Thoracic aorta (tissue), 2 donors: Measurements from ENCODE around the gene ZDHHC7. TPM values are rescaled to one million over a fixed set of nuclear protein-coding genes. Genes with fewer than 3 reads are reported as not detected.

Experiments used
- ATAC-seq: fragments of 150-250 bp; one replicate; pipeline ENCODE4 v1.8.0; 2017; ENCODE audit warnings: low read depth; ENCODE audit not compliant: insufficient number of reproducible peaks, low FRiP score
- DNase-seq: peaks from one replicate; pipeline ENCODE4 v3.0.0-alpha.2; 2020; ENCODE audit warnings: low spot score
- H3K27ac ChIP-seq, 2 donors: fragments of 200-600 bp; sonication (generic); 1 replicate in 1 of 2; 2 replicates in 1 of 2; pipeline ENCODE4 v1.5.1; 2016; ENCODE audit warnings: mild to moderate bottlenecking in 2 of 2, moderate library complexity in 2 of 2
- H3K27me3 ChIP-seq: fragments of 200-600 bp; sonication (generic); replicated peaks from 2 replicates; pipeline ENCODE4 v1.6.0; 2016; ENCODE audit warnings: mild to moderate bottlenecking; ENCODE audit not compliant: insufficient read depth
- H3K36me3 ChIP-seq: fragments of 200-600 bp; sonication (generic); one replicate; pipeline ENCODE4 v1.5.1; 2016
- H3K4me1 ChIP-seq, 2 donors: fragments of 200-600 bp; sonication (generic); 1 replicate in 1 of 2; 2 replicates in 1 of 2; pipeline versions ENCODE4 v1.5.1 to v1.6.0; 2016; ENCODE audit warnings: low read depth in 2 of 2, mild to moderate bottlenecking in 1 of 2; ENCODE audit not compliant: control insufficient read depth in 1 of 2
- H3K4me3 ChIP-seq: fragments of 200-600 bp; sonication (generic); 2 replicates; pipeline ENCODE4 v1.5.1; 2016; ENCODE audit warnings: mild to moderate bottlenecking
- H3K9me3 ChIP-seq: fragments of 200-600 bp; sonication (generic); 2 replicates; pipeline ENCODE4 v1.5.1; 2016
- CTCF ChIP-seq: fragments of 200-600 bp; sonication (generic); IDR thresholded peaks from one replicate; pipeline ENCODE4 v1.5.1; 2019; ENCODE audit warnings: antibody characterized with exemption
- total RNA-seq, 2 donors: library from RNA; depleted of rRNA; stranded (reverse); fragments of >200 nt; gene quantifications; one replicate each; pipeline versions ENCODE4 v1.1.0 to v1.2.3, GENCODE V29; 2016

Gene ZDHHC7
- total RNA-seq, 2 donors from 2014 or later, result 63.7 to 80.8 TPM

GRCh38 chr16:85042167-85042526 lies 30.8 kb upstream of the ZDHHC7 start:
- H3K4me1 ChIP-seq, result no peaks in the 10 kb centered on the region
- H3K36me3 ChIP-seq, result no peaks in the 10 kb centered on the region
- no peak for DNase-seq
- no peaks in the 10 kb centered on the region for H3K9me3 ChIP-seq
- no peak overlapping the region for H3K27ac ChIP-seq
- no peak for ATAC-seq
- no peak for TF ChIP-seq CTCF
- H3K4me3 ChIP-seq, result no peak overlapping the region
- H3K27me3 ChIP-seq, result no peaks in the 10 kb centered on the region

GRCh38 chr16:85041219-85042166 lies 30.2 kb upstream of the ZDHHC7 start:
- H3K4me3 ChIP-seq, result no peak overlapping the region
- no peak for ATAC-seq
- no peaks in the 10 kb centered on the region for H3K4me1 ChIP-seq
- no peak for TF ChIP-seq CTCF
- H3K27ac ChIP-seq, result no peak overlapping the region
- no peak for DNase-seq
- H3K36me3 ChIP-seq, result no peaks in the 10 kb centered on the region
- H3K27me3 ChIP-seq, result no peaks in the 10 kb centered on the region
- no peaks in the 10 kb centered on the region for H3K9me3 ChIP-seq

GRCh38 chr16:85040685-85041084 lies 29.4 kb upstream of the ZDHHC7 start:
- Histone ChIP-seq H3K27me3 (no peaks in the 10 kb centered on the region), H3K27ac (no peak overlapping the region), H3K4me1 (no peaks in the 10 kb centered on the region), H3K4me3 (no peak overlapping the region), H3K36me3 (no peaks in the 10 kb centered on the region), H3K9me3 (no peaks in the 10 kb centered on the region)
- ATAC-seq (no peak), DNase-seq (no peak)
- TF ChIP-seq CTCF, result no peak

GRCh38 chr16:85037721-85038120 lies 26.4 kb upstream of the ZDHHC7 start:
- no peak for TF ChIP-seq CTCF
- Histone ChIP-seq H3K4me3 (no peak overlapping the region), H3K27ac (no peak overlapping the region), H3K27me3 (no peaks in the 10 kb centered on the region), H3K9me3 (no peaks in the 10 kb centered on the region), H3K4me1 (no peaks in the 10 kb centered on the region), H3K36me3 (no peaks in the 10 kb centered on the region)
- DNase-seq (no peak), ATAC-seq (no peak)

GRCh38 chr16:85037050-85037410 lies 25.7 kb upstream of the ZDHHC7 start:
- TF ChIP-seq CTCF, result no peak
- ATAC-seq (no peak), DNase-seq (no peak)
- no peaks in the 10 kb centered on the region for H3K9me3 ChIP-seq
- no peaks in the 10 kb centered on the region for H3K36me3 ChIP-seq
- no peaks in the 10 kb centered on the region for H3K27me3 ChIP-seq
- no peak overlapping the region for H3K4me3 ChIP-seq
- no peak overlapping the region for H3K27ac ChIP-seq
- H3K4me1 ChIP-seq, result no peaks in the 10 kb centered on the region
